ENCODE measurements around the gene SMTNL2.
"Not testable (repeated sequence)": the region's sequence is repeated elsewhere in the genome, so short reads cannot be mapped to it uniquely, and the experiment has no call there.

The SMTNL2 gene

DNA sequence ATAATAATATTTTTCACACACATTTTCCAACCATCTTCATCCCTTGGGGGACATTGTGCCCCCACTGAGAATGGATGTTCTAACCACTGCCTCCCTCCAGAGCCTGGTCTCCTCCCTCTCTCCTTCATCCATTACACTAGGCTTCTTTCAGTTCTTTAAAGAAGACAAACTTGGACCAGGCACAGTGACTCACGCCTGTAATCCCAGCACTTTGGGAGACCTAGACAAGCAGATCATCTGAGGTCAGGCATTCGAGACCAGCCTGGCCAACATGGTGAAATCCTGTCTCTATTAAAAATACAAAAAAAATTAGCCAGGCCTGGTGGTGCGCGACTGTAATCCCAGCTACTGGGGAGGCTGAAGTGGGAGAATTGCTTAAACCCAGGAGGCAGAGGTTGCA lies 50.6 kb downstream of the SMTNL2 start:
- Mint-ChIP-seq H3K4me3 (no peak overlapping the region), H3K27ac (no peak overlapping the region), H3K27me3 (peaks cover 58 to 86% of the 10 kb centered on the region in 2 donors), H3K36me3 (ENCODE audit: insufficient read depth) (no peaks in the 10 kb centered on the region), H3K4me1 (ENCODE audit: low read depth in 2 of 2) (peaks cover 6 to 13% of the 10 kb centered on the region in 2 donors), H3K9me3 (no peaks in the 10 kb centered on the region)
- DNase-seq (no peak), ATAC-seq (replicated peaks) (no peak)

DNA sequence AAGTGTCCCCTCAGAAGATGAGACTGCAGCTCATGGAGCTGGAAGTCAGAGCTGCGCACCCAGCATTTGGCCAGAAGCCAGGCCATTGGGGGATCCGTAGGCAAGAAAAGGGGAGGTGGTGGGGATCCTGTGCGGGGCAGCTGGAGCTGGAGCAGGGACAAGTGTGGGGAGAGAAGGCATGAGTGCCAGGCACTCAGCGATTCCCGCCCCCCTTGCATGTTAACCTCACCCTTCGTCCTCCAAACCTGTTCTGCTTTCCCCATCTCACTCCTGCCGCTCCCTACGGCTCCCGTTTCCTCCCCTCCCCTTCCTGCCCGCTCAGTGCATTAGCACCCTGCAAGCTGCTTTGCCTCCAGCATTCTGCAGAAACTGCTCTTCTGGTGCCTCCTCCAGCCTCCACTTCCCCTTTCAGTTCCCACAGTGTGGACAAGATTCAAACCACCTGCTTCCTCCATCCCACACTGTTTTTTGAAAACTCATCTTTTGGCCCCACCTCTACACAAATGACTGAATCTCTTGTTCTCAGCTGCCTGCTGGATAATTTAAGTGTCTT lies 51.6 kb downstream of the SMTNL2 start:
- no peak overlapping the region for H3K27ac Mint-ChIP-seq
- H3K36me3 Mint-ChIP-seq (ENCODE audit: insufficient read depth), result no peaks in the 10 kb centered on the region
- H3K27me3 Mint-ChIP-seq, result peaks cover 60 to 92% of the 10 kb centered on the region in 2 donors
- no peak for ATAC-seq (replicated peaks)
- no peaks in the 10 kb centered on the region for H3K9me3 Mint-ChIP-seq
- H3K4me3 Mint-ChIP-seq, result no peak overlapping the region
- no peak for DNase-seq
- peaks cover 6 to 13% of the 10 kb centered on the region in 2 donors for H3K4me1 Mint-ChIP-seq (ENCODE audit: low read depth in 2 of 2)

DNA sequence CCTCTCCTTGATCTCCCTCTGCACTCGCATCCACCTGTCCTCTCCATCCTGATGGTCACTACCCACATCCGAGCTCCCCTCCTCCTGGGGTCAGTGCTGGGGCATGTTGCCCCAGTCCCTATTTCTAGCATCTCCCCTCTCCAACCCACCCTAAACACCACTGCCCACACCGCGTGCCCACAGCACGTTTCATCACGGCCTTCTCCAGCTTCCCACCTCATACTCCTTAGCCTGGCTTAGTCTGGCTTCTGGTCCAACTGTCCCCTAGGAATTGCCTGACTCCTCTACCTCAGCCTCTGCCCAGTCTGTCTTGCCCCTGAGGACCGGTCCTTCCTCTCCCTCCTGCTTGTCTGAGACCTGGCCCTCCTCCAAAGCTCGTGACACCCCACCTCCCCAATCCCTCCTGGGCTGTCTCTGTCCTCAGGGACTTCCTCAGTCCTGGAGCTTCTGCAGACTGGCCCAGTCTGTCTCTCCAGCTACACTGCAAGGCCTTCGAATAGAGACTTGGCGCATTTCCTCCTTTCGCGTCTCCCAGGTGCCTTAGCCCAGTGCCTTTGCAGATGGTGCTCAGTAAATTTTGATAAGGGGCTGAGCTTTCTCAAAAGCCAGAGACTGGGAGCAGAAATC lies 52.3 kb downstream of the SMTNL2 start:
- H3K9me3 Mint-ChIP-seq, result no peaks in the 10 kb centered on the region
- no peak overlapping the region for H3K4me3 Mint-ChIP-seq
- H3K27ac Mint-ChIP-seq, result no peak overlapping the region
- no peaks in the 10 kb centered on the region for H3K36me3 Mint-ChIP-seq (ENCODE audit: insufficient read depth)
- no peak for DNase-seq
- H3K27me3 Mint-ChIP-seq, result peaks cover 63 to 93% of the 10 kb centered on the region in 2 donors
- H3K4me1 Mint-ChIP-seq (ENCODE audit: low read depth in 2 of 2), result peaks cover 6 to 15% of the 10 kb centered on the region in 2 donors
- ATAC-seq (replicated peaks), result no peak

DNA sequence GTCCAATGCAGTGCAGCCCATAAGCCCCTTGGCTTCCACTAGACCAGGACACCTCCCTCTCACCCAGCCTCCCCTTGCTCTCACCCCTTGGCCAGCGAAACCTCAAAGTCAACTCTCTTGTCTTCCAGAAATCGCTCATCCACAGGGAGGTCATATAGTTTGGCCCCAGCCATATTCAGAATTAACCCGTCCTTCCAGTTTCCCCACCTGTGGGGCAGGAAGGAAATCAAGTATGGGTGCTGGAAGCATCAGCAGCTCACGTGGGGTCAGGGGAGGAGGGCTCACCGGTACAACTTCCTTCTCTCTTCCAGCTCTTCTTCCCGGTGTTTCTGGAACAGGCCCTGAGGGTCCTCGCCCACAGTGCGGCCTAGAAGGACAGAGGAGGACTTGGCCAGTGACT lies 54.4 kb downstream of the SMTNL2 start:
- ATAC-seq (replicated peaks); DNase-seq; H3K36me3 Mint-ChIP-seq (ENCODE audit: insufficient read depth); H3K27ac Mint-ChIP-seq; H3K9me3 Mint-ChIP-seq: not testable (repeated sequence)
- H3K27me3 Mint-ChIP-seq, result peaks cover 84 to 94% of the 10 kb centered on the region in 2 donors
- H3K4me1 Mint-ChIP-seq (ENCODE audit: low read depth in 2 of 2), result peaks cover 6 to 18% of the 10 kb centered on the region in 2 donors
- peak overlapping the region; percentile 40 to 46 for H3K4me3 Mint-ChIP-seq

DNA sequence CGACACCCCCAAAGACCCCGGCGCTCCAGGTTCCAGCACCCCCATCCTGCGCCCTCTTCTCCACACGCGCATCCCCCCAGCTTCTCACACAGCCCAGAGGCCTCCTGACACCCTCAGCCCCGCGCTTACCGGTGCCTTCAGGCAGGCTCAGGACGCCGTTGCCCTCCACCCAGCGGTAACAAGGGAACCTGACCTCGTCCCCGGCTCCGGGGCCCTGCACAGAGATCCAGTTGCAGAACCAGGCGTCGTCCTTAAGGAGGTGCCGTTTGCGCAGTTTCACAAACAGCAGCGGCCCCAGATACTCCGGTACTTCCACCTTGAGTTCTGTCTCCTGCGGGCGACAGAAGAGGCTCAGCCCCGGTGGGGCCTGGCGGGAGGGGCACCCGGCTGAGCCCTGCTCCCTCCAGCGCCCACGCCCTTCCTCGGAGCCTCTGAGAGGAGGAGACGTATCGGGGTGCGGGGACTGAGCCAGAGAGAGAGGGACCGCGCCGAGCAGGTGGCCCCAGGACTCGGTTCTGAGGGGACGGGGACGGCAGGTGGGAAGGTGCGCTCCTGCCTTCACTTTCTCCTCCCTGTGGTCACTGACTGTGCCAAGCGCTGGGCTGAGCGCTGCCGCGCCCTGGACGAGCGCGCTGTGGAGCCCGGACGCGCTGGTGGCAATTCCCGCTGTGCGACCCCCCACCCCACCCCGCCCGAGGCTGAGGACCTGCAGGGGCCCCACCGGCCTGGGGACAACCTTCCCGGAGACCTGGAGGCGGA lies 55.2 kb downstream of the SMTNL2 start:
- DNase-seq (peak in 1 of 3 experiments; percentile 4), ATAC-seq (replicated peaks) (peak; percentile 76)
- not testable (repeated sequence) for H3K36me3 Mint-ChIP-seq (ENCODE audit: insufficient read depth); H3K27ac Mint-ChIP-seq; H3K9me3 Mint-ChIP-seq
- H3K27me3 Mint-ChIP-seq, result peaks cover 85 to 94% of the 10 kb centered on the region in 2 donors
- H3K4me3 Mint-ChIP-seq, result peak overlapping the region; percentile 40 to 46
- H3K4me1 Mint-ChIP-seq (ENCODE audit: low read depth in 2 of 2), result peaks cover 6 to 18% of the 10 kb centered on the region in 2 donors

DNA sequence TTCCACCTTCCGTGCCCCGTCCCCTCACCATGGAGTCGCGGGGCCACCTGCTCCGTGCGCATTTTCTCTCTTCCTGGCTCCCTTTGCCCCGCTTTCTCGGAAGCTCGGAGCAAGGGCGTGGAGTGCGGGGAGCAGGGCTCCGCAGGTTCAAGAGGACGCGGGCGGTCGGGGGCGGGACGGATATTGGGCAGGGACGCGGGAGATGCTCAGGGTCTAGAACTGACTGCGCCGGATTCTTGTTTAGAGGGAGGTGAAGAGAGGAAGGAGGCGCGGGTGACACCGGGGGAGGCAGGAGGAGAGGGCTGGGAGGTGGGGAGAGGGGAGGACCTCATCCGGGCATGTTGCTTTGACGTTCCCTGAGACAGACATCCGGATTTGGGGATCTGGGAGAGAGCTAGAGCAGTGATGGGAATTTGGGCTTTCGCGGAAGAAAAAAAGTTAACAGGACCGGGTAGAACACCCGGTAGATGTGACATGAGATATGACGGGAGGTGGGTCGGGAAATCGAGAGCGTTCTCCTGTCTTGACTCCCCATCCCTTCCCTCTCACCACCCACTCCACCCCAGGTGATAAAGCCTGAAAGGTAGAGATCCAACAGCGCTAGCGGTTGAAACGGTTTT lies 56.4 kb downstream of the SMTNL2 start:
- peaks cover 6 to 17% of the 10 kb centered on the region in 2 donors for H3K4me1 Mint-ChIP-seq (ENCODE audit: low read depth in 2 of 2)
- ATAC-seq (replicated peaks), result peak; percentile 35
- H3K36me3 Mint-ChIP-seq (ENCODE audit: insufficient read depth); DNase-seq; H3K27ac Mint-ChIP-seq; H3K9me3 Mint-ChIP-seq: not testable (repeated sequence)
- H3K4me3 Mint-ChIP-seq, result peak overlapping the region in 1 of 2 donors; percentile 27
- H3K27me3 Mint-ChIP-seq, result peaks cover 85 to 94% of the 10 kb centered on the region in 2 donors

DNA sequence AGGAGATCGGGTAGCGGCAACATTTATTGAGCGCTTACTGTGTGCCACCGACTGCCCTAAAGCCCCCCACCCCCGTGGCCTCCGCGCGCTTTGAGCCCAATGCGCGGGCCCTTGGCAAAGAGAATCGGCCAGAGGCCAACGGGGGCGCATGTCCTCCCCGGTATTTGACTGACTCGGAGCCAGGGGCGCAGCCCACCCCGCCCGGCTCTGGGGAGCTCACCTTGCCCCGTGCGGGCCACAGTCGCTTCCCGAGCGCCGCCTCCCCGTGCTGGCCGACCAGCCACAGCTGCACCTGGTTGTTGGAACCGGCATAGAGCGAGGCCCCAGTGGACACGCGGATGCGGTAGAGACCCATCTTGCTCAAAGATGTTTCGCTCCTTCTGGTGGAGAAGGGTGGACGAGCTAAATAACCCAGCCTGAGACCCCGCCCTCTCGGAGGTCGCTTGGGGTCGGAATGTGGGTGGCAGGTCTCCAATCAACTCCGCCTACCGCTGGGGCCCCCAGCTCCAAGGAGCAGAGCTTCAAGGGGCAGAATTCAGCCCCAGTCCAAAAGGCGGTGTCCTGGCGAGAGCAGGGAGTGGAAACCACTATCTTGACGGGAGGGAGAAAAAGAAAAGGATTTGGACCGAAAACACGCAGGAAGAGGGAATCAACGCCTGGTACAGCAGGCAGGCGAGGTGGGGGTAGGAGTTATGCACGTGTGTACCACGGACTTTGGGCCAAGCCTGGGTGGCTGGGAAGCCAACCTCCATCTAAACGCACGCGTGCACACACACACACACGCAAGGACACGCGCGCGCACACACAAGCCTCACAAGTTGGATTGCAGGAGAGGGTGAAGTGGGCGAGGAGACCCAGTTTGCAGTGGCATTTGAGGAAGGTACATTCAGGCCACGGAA lies 57.2 kb downstream of the SMTNL2 start, which contains the start of gene ALOX15:
ALOX15 (minus strand) TSS at position 382 of the 899 bp plus-strand sequence; CDS start at position 355, 27 bp downstream.
- no peak for DNase-seq
- peaks cover 6 to 12% of the 10 kb centered on the region in 2 donors for H3K4me1 Mint-ChIP-seq (ENCODE audit: low read depth in 2 of 2)
- H3K27me3 Mint-ChIP-seq, result peaks cover 79 to 94% of the 10 kb centered on the region in 2 donors
- no peak for ATAC-seq (replicated peaks)
- peak within 1 kb of the TSS in 1 of 2 donors; percentile 27 for H3K4me3 Mint-ChIP-seq
- no peak within 1 kb of the TSS for H3K27ac Mint-ChIP-seq
- no peaks in the 10 kb centered on the region for H3K9me3 Mint-ChIP-seq
- H3K36me3 Mint-ChIP-seq (ENCODE audit: insufficient read depth), result no peaks in the 10 kb centered on the region

DNA sequence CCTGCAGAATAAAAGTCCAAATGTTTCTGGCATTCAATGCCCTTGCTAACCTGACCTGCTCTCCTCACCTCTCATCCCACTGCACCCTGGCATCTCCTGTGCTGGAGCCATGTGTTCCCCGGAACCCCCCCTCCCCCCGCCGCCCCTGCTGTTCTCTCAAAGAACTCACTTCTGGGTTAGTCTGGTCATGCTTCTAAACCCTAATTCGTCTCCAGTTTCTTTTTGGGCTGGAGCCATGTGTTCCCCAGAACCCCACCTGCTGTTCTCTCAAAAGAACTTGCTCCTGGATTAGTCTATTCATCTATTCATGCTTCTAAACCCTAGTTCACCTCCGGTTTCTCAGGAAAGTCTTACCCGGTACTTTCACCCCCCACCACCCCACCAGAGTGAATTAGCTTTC lies 58.0 kb downstream of the SMTNL2 start:
- DNase-seq (no peak), ATAC-seq (replicated peaks) (no peak)
- Mint-ChIP-seq H3K27ac (no peak overlapping the region), H3K9me3 (no peaks in the 10 kb centered on the region), H3K36me3 (ENCODE audit: insufficient read depth) (no peaks in the 10 kb centered on the region), H3K4me1 (ENCODE audit: low read depth in 2 of 2) (peaks cover 6 to 12% of the 10 kb centered on the region in 2 donors), H3K4me3 (no peak overlapping the region), H3K27me3 (peaks cover 72 to 88% of the 10 kb centered on the region in 2 donors)

DNA sequence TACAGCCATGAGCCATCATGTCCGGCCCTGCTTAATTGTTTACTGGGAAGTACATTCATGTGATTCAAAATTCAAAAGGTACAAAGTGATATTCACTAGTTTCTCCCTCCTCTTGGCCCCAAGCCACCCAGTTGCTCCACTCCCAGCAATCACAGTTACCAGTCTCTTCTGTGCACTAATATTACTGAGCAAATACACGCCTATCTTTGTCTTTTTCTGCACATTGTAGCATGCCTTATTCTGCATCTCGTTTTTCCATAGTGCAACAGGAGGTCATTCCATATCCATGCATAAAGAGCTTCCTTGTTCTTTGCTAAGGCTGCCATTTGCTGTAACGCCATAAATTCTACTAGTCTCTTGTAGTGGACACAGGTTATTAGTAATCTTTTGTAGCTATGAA lies 59.3 kb downstream of the SMTNL2 start:
- Mint-ChIP-seq H3K9me3 (no peaks in the 10 kb centered on the region), H3K27ac (no peak overlapping the region), H3K4me1 (ENCODE audit: low read depth in 2 of 2) (peaks cover 6 to 12% of the 10 kb centered on the region in 2 donors), H3K4me3 (no peak overlapping the region), H3K27me3 (peaks cover 59 to 84% of the 10 kb centered on the region in 2 donors), H3K36me3 (ENCODE audit: insufficient read depth) (no peaks in the 10 kb centered on the region)
- ATAC-seq (replicated peaks) (no peak), DNase-seq (no peak)

DNA sequence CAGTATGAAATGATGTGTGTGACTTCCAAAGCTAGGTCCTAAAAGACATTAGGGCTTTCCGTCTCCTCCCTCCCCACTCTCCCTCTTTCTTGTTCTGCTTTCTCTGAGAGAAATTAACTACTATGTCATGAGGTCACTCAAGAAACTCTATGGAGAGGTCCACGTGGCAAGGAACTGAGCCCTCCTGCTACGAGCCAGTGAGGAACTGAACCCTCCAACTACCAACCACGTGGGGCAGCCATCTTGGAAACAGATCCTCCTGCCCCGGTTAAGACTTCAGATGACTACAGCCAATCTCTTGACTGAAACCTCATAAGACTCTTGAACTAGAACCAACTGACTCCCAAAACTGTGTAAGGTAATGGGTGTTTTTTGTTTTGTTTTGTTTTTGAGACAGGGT lies 61.3 kb downstream of the SMTNL2 start:
- peaks cover 57 to 81% of the 10 kb centered on the region in 2 donors for H3K27me3 Mint-ChIP-seq
- peaks cover 0 to 5% of the 10 kb centered on the region in 2 donors for H3K4me1 Mint-ChIP-seq (ENCODE audit: low read depth in 2 of 2)
- no peak for ATAC-seq (replicated peaks)

DNA sequence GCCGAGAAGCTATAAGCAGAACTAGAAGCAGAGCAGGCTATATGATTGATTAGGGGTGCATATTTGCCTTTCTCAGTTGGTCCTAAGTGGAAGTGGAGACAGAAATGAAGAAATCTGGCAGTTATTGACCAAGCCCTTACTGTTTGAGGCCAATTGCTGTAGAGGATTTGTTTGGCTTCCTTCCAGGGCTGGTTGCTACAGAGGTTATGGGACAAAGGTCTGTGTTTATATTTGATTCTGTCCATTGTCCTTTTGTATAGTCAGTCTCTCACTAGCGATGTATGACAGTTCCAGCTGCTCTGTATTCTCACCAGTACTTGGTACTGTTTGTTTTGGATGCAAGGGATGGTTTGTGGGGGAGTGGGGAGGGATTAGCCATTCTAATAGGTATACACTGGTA lies 64.4 kb downstream of the SMTNL2 start:
- Mint-ChIP-seq H3K9me3 (no peaks in the 10 kb centered on the region), H3K4me1 (ENCODE audit: low read depth in 2 of 2) (no peaks in the 10 kb centered on the region), H3K27ac (no peak overlapping the region), H3K27me3 (peaks cover 47 to 69% of the 10 kb centered on the region in 2 donors), H3K4me3 (no peak overlapping the region), H3K36me3 (ENCODE audit: insufficient read depth) (no peaks in the 10 kb centered on the region)
- DNase-seq (no peak), ATAC-seq (replicated peaks) (no peak)

More for the DNA sequence above, 61.3 kb downstream of the SMTNL2 start:
- no peaks in the 10 kb centered on the region for H3K36me3 Mint-ChIP-seq (ENCODE audit: insufficient read depth)
- H3K9me3 Mint-ChIP-seq, result no peaks in the 10 kb centered on the region
- no peak overlapping the region for H3K4me3 Mint-ChIP-seq
- DNase-seq, result no peak
- H3K27ac Mint-ChIP-seq, result no peak overlapping the region

DNA sequence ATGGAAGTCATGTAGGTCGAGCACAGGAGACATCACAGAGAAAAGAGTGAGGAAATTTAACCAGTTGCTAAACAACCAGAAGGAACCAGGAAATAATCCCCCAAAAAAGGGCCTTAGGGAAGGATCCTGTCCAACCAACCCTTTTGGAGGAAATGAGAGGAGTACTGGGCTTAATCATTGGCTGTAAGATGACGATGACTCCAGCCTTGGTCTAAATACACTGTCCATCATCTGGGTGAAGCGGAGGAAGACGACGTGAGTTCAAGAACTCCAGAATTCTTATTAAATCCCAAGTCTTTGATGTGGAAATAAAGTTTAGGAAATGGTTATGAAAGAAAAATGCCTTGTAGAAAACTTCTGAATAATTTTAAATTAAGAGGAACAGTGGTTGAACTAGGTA lies 68.7 kb downstream of the SMTNL2 start:
- H3K27ac Mint-ChIP-seq, result no peak overlapping the region
- DNase-seq, result no peak
- ATAC-seq (replicated peaks), result no peak
- no peaks in the 10 kb centered on the region for H3K4me1 Mint-ChIP-seq (ENCODE audit: low read depth in 2 of 2)
- H3K4me3 Mint-ChIP-seq, result no peak overlapping the region
- no peaks in the 10 kb centered on the region for H3K9me3 Mint-ChIP-seq
- H3K36me3 Mint-ChIP-seq (ENCODE audit: insufficient read depth), result no peaks in the 10 kb centered on the region
- H3K27me3 Mint-ChIP-seq, result peaks cover 34 to 46% of the 10 kb centered on the region in 2 donors
